Cerebellar nuclear complex (tissue), 1 donor: ENCODE measurements around the gene FAM200C.
A peak's percentile ranks its signal among the peaks of the same experiment; 100 is the strongest.
"Not testable (repeated sequence)": the region's sequence is repeated elsewhere in the genome, so short reads cannot be mapped to it uniquely, and the experiment has no call there.

Experiments used
- DNase-seq, 2 experiments: peaks; one replicate each; lab custom pipeline; 2025; lab: John Stamatoyannopoulos, UW

FAM200C gene

GRCh38 chr5:160399402-160400353 lies at the start of gene FAM200C:
Gene FAM200C, minus strand, starts transcription at chr5:160400054. Its CDS starts 4,564 bp downstream, at chr5:160395490.
- DNase-seq: peak in 1 of 2 experiments; percentile 80

DNA sequence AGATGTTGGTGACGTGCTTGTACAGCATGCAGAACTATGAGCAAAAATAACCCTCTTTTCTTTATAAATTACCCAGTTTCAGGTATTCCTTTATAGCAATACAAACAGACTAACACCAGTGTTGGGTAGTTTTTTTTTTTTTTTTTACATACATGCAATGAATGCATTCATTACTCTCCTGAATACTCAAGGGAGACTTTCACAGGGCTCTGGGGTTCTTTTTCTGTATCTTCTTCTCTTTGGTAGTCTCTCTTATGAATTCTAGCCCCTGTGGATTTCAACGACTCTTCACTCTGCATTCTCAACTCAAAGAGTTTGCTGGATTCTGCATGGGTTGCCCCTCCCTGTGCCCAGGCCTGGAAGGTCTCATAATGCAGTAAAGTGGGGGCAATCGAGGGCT lies 49.6 kb upstream of the FAM200C start:
- DNase-seq: no peak

DNA sequence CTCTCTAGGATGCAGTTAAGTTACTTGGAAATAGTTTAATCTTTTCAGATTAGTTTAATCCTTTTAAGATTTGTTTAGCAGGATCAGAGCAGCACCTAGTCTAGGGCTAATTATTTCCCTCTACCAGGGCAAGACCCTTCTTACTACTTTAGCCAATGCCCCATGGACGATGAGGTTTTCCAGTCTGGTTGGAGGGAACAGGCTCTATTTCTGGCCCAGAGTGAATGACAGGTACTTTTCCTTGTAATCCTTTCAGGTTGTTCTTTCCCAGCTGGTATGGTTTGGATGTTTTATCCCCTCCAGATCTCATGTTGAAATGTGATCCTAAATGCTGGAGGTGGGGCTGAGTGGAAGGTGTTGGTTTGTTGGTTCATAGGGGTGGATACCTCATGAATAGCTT lies 49.0 kb upstream of the FAM200C start:
- DNase-seq: no peak

- DNase-seq: no peak
These were observed 45.9 kb upstream of the FAM200C start for GRCh38 chr5:160445751-160446150.

DNA sequence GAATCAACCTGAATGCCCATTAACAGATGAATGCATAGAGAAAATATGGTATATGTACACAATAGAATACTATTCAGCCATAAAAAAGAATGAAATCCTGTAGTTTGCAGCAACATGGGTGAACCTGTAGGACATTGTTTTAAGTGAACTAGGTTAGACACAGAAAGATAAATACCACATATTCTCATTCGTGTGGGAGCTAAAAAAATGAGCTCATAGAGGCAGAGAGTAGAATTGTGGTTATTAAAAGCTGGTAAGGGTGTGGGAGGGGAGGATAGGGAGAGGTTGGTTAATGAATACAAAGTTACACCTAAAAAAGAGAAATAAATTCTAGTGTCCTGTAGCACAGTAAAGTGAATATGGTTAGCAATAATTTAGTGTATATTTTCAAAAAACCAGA lies 45.3 kb upstream of the FAM200C start:
- DNase-seq: no peak

DNA sequence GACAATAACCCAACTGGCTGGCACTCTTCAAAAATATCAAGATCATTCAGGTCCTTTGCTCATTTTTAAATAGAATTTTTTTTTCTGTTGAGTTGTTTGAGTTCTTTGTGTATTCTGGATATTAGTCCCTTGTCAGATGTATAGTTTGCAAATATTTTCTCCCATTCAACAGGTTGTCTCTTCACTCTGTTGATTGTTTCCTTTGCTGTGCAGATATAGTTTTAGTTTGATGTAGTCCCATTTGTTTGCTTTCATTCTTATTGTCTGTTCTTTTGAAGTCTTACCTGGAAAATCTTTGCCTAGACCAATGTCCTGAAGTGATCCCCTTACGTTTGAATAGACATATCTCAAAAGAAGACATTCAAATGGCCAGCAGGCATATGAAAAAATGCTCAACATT lies 44.6 kb upstream of the FAM200C start:
- DNase-seq: no peak

GRCh38 chr5:160442824-160443431 lies 43.1 kb upstream of the FAM200C start:
- DNase-seq: no peak

DNA sequence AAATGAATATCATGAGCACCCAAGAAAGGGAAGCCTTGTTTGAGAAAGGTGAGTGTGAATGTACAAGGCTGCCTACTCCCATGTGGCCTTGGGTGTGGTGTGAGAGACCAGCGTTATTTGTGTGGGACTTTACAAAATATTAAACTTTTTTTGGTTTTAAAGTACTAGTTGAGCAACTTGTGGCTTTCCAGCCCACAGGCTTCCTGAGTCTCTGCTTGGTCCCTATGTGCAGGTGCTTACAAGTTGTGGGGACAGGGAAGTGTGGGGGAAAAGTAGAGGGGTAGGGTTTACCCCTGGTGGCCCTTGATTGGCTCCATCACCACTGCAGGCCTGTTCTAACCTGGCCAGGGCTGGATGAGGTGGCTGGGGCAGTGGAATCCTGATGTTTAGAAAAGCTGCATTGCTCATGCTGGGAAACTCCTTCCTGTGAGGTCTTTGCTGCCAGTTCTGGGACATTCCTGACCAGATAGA lies 41.5 kb upstream of the FAM200C start:
- DNase-seq: no peak

DNA sequence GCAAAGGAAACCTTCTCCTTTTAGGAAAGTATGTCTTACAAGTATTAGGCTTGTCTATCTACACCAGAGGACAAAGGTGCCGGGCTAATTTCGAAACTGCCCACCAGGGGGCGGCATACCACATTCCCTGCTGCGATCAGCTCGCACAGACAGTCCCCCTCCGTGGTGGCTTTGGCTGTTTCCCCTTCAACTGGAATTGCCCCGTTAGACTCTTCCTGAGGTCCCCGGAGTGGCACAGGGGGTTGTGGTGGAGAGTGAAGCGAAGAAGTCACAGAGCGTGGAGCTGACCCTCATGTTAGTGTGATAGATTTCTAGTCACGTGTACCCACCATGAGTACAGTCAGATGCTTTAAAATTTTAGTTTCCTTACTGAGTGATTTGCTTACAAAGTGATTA lies 39.3 kb upstream of the FAM200C start:
- peak in 1 of 2 experiments; percentile 54 for DNase-seq

GRCh38 chr5:160438316-160439204 lies 38.7 kb upstream of the FAM200C start:
- DNase-seq: peak in 1 of 2 experiments; percentile 55

GRCh38 chr5:160437271-160437670 lies 37.4 kb upstream of the FAM200C start:
- DNase-seq: no peak

DNA sequence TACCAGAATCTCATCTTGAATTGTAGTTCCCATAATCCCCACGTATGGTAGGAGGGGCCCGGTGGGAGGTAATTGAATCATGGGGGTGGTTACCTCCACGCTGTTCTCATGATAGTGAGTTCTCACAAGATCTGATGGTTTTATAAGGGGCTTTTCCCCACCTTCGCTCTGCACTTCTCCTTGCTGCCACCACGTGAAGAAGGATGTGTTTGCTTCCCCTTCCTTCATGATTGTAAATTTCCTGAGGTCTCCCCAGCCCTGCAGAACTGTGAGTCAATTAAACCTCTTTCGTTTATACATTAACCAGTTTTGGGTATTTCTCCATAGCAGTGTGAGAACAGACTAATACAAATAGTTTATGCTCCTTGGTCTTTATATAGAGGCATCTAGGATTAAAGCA lies 36.8 kb upstream of the FAM200C start:
- DNase-seq: not testable (repeated sequence)

DNA sequence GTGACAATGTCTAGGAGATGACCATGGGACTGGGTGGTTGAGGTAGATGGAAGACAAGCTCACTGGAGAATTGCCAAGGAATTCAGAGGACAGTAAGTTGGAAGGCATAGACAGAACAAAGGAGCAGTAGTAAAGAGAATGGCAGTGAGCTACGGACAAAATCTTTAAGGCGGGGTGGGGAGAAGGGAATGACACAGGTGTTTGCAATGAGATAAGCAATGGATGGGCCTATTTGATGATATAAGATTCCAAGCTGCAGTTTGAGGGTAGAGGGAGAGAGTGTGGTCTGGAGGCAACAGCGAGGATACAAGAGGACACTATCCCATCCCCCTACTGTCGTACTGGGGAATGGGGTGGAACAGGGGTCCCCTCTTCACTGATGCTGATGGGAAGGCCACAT lies 36.2 kb upstream of the FAM200C start:
- no peak for DNase-seq

DNA sequence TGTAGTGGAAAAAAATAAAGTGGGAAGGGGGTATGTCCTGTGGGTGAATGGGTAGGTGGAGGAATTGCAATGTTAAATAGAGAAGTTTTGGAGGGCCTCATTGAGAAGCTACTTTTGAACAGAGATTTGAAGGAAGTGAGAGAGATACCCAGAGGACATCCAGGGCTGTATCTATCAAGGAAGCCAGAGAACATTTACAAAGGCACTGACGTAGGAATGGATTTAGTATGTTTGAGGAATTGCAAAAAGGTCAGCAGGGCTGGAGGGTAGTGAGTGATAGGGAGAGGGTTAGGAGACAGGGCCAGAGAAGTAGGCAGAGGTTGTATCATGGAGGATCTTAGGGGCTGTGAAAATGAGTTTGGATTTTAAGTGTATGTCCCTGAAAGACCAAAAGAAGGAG lies 35.7 kb upstream of the FAM200C start:
- DNase-seq: no peak

- DNase-seq: no peak
These were observed 34.2 kb upstream of the FAM200C start for GRCh38 chr5:160434022-160434531.

GRCh38 chr5:160432787-160433186 lies 32.9 kb upstream of the FAM200C start:
- DNase-seq: no peak

DNA sequence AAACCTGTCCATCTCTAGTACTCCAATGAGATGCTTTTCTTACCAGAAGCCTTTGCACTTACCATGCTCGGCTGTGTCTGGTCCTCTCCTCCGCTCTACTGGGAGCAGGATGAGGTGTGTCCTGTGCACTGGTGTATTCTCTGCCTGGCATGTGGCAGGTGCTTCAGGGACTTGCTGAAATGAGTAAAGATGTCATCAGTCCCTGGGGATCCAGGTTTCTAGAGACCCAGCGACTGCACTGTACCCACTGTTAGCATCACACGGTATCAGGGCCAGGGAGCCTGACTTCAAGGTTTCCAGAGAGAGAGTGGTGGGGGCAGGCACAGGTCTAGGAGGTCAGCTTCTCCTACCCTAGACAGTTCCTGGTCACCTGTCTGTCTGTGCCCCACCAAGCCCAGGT lies 32.3 kb upstream of the FAM200C start:
- DNase-seq: no peak

DNA sequence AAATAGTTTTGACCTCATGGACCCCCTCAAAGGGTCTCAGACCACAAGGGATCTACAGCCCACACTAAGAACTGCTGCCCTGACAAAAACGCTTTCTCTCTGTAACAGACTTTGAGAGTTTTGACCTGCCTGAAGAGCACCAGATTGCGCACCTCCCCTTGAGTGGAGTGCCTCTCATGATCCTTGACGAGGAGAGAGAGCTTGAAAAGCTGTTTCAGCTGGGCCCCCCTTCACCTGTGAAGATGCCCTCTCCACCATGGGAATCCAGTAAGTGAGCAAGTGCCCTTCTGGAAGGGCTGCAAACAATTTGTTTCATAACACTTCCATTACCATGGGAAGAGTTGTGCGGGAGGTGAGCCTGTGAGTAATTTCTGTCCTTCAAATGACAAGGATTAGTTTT lies 27.8 kb upstream of the FAM200C start:
- no peak for DNase-seq

- DNase-seq: no peak
These were observed 23.2 kb upstream of the FAM200C start for GRCh38 chr5:160423099-160423498.

- peak in 1 of 2 experiments; percentile 50 for DNase-seq
These were observed 21.9 kb upstream of the FAM200C start, which contains the start of gene PTTG1 for GRCh38 chr5:160421625-160422258. Gene PTTG1, plus strand, starts transcription at chr5:160421855. Its CDS starts 458 bp downstream, at chr5:160422313.

DNA sequence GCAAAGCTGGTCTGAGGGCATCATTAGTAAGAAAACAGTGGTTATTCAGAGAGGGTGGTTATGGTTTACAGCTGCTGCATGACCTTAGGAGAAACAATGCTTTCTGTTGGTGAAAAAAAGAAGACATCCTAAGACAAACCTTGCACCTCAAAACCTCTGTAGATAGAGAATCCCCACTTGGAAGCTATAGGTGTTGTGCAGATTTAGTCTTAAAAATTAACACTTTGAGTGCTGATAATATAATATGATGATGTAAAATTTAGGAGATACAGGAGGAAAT lies 20.4 kb upstream of the FAM200C start:
- DNase-seq: no peak
